ENCODE data around the gene TRAPPC4.

GRCh38 chr11:119015054-119015611 lies 3.4 kb upstream of the TRAPPC4 start:
- TF ChIP-seq POLR2A (IDR thresholded peaks at IDR 0.05; ENCODE audit: low read length) = no peak
- TF ChIP-seq GATA1 (IDR thresholded peaks at IDR 0.05; ENCODE audit: low read depth, low read length) = no peak

Measured in erythroblast (primary cell).